Lung (tissue), 12 donors: ENCODE data around the gene ORC3. TPM values are rescaled to one million over a fixed set of nuclear protein-coding genes. Genes with fewer than 3 reads are reported as not detected.

Experiments used
- ATAC-seq: fragments of 200-7000 bp; cut with Tn5 transposase; one replicate; pipeline ENCODE4 v1.9.1; 2020; ENCODE audit warnings: moderate number of reproducible peaks; ENCODE audit not compliant: insufficient read depth, low FRiP score
- DNase-seq, 3 donors: peaks; one replicate each; pipeline ENCODE4 v3.0.0-alpha.2; 2013 to 2017
- H3K27ac ChIP-seq, 2 donors: one replicate each; pipeline ENCODE4 v1.5.1; 2013; ENCODE audit warnings: mild to moderate bottlenecking in 2 of 2, moderate library complexity in 2 of 2, control low read depth in 1 of 2, inconsistent platforms in 1 of 2, low read depth in 1 of 2, low read length in 1 of 2
- H3K27me3 ChIP-seq, 3 donors: one replicate each; pipeline ENCODE4 v1.5.1; 2013; ENCODE audit warnings: low read length in 2 of 3; ENCODE audit not compliant: control insufficient read depth in 3 of 3, insufficient read depth in 3 of 3
- H3K36me3 ChIP-seq, 4 donors: one replicate each; pipeline ENCODE4 v1.5.1; 2013; ENCODE audit warnings: low read length in 4 of 4, mild to moderate bottlenecking in 1 of 4, moderate library complexity in 1 of 4; ENCODE audit not compliant: control insufficient read depth in 4 of 4, insufficient read depth in 4 of 4
- H3K4me1 ChIP-seq, 5 donors: one replicate each; pipeline ENCODE4 v1.5.1; 2013; ENCODE audit warnings: low read length in 5 of 5, mild to moderate bottlenecking in 2 of 5, moderate library complexity in 1 of 5; ENCODE audit not compliant: control insufficient read depth in 5 of 5, insufficient read depth in 5 of 5
- H3K4me3 ChIP-seq: one replicate; pipeline ENCODE4 v1.5.1; 2013; ENCODE audit warnings: mild to moderate bottlenecking, control low read depth, moderate library complexity
- H3K9ac ChIP-seq, 2 donors: one replicate each; pipeline ENCODE4 v1.5.1; 2013; ENCODE audit warnings: low read length in 2 of 2, control low read depth in 1 of 2; ENCODE audit not compliant: insufficient read depth in 1 of 2
- H3K9me3 ChIP-seq, 4 donors: one replicate each; pipeline ENCODE4 v1.5.1; 2013; ENCODE audit warnings: low read length in 3 of 4, mild to moderate bottlenecking in 1 of 4, moderate library complexity in 1 of 4; ENCODE audit not compliant: control insufficient read depth in 4 of 4, insufficient read depth in 3 of 4
- CTCF ChIP-seq: IDR thresholded peaks from 2 replicates; pipeline ENCODE4 v1.5.1; 2012; ENCODE audit warnings: mild to moderate bottlenecking; ENCODE audit errors: control extremely low read depth, extremely low read depth
- WGBS, 2 donors: extraction: QIAGEN DNeasy Blood & Tissue Kit; methylation state at CpG; one replicate each; pipeline ENCODE4 v1.1.7; 2013; 5-methylcytosine and 5-hydroxymethylcytosine counted together
- polyA plus RNA-seq, 2 donors: library from polyadenylated mRNA; stranded (reverse); fragments of 200-250 nt; gene quantifications; one replicate each; pipeline ENCODE4 v1.2.1, GENCODE V29; 2013
- total RNA-seq, 2 donors: library from RNA; depleted of rRNA in 1 of 2; stranded (reverse); fragments of >200 nt in 1 of 2; gene quantifications; one replicate each; pipeline ENCODE4 v1.2.1, GENCODE V29; 2014 to 2021
- donor health status: control.
- donor health status: control.
- donor health status: Bipolar disorder and iron deficiency.
- donor health status: healthy.
- donor health status: DM: yes; HTN: yes; CAD: no.

Gene ORC3
- total and polyA plus RNA-seq, 4 donors: 12.0 to 30.3 (median 16.8) TPM

DNA sequence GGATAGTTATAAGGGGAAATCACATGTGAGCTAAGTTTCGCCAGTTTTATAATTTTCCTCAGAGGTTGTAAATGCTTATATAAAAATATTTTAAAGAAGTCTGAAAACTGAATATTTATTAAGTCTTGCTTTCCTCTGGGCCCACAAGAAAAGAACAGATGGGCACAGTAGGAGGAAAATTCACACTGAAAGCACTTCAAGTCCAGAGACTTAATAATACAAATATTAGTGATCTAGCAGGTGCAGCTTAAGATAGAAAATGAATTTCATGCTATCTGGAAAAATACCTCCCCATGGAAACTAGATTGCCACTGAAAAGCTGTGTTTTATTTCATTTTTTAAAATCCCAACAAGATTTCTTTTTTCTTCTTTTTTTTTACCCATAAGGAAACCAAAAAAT is 47.2 kb downstream of the ORC3 start:
- Histone ChIP-seq H3K27ac (no peak overlapping the region), H3K4me3 (no peak overlapping the region), H3K36me3 (peaks cover 2 to 21% (median 12%) of the 10 kb centered on the region in 4 donors), H3K27me3 (no peaks in the 10 kb centered on the region), H3K9ac (no peak overlapping the region), H3K9me3 (no peaks in the 10 kb centered on the region), H3K4me1 (no peaks in the 10 kb centered on the region)
- no peak for DNase-seq
- no peak for TF ChIP-seq CTCF
- WGBS, 2 donors: 98 to 100% methylated on average over 1 of the region's 1 CpG
- ATAC-seq: no peak

- ATAC-seq: no peak
- WGBS, 2 donors: 100% methylated on average over 4 of the region's 4 CpGs
Observed at GRCh38 chr6:87639373-87639772, 49.4 kb downstream of the ORC3 start.

DNA sequence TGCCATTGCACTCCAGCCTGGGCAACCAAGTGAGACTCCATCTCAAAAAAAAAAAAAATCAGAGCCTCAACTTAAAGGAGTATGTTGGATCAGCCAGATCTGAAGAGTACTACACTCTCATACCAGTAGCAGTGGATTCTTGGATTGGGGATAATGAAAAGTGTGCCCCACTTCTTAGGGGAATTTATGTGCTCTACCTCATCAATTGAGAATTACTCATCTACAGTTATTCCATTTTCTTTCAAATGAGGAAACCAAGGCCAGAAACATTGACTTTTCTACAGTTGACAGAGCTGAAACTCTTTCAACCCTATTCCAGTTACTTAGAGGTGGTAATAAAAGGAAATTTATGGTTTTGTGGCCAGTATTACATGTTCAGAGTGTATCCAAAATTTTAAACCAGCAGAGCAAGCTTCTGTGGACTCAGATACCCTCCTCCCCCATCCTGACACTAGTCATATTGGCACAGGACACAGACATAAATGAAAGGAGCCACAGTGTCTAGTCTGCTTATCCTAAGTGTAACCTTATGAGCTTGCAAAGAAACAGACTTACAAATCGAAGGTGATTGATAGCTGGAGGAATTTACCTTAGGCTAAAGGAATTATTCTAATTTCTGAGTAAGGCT is 51.2 kb downstream of the ORC3 start:
- Histone ChIP-seq H3K4me1 (no peaks in the 10 kb centered on the region), H3K27me3 (no peaks in the 10 kb centered on the region), H3K9me3 (no peaks in the 10 kb centered on the region), H3K9ac (no peak overlapping the region), H3K4me3 (no peak overlapping the region), H3K36me3 (peaks cover 0 to 12% (median 5%) of the 10 kb centered on the region in 4 donors), H3K27ac (no peak overlapping the region)
- ATAC-seq (no peak), DNase-seq (no peak)
- WGBS, 2 donors: 80 to 90% methylated on average over 1 of the region's 1 CpG
- no peak for TF ChIP-seq CTCF

More at GRCh38 chr6:87639373-87639772, 49.4 kb downstream of the ORC3 start:
- H3K27ac ChIP-seq: no peak overlapping the region
- peaks cover 0 to 18% (median 9%) of the 10 kb centered on the region in 4 donors for H3K36me3 ChIP-seq
- DNase-seq: no peak
- H3K9ac ChIP-seq: no peak overlapping the region
- H3K4me1 ChIP-seq: no peaks in the 10 kb centered on the region
- no peak overlapping the region for H3K4me3 ChIP-seq
- H3K9me3 ChIP-seq: no peaks in the 10 kb centered on the region
- no peak for TF ChIP-seq CTCF
- no peaks in the 10 kb centered on the region for H3K27me3 ChIP-seq

DNA sequence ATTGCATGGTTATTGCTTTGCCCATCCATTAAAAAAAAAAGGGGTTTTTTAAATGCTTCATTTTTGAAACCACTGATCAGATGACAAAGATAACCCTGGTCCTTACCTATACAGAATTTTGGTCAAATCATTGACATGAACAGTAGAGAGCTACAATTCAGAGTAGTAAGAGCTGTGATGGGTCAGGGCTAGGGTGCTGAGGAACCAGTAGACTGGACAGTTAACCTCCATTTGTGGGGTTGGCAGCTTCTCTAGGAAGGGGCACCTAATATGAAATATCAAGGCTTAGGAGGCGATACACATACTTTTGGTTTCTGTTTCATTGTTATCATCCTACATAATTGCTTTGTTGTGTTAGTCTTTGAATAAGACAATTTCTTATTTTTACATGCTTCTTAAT is 55.1 kb downstream of the ORC3 start:
- ATAC-seq: no peak
- Histone ChIP-seq H3K4me1 (no peaks in the 10 kb centered on the region), H3K36me3 (peaks cover 0 to 6% (median under 1%) of the 10 kb centered on the region in 4 donors), H3K4me3 (no peak overlapping the region), H3K9ac (no peak overlapping the region), H3K27ac (no peak overlapping the region), H3K27me3 (no peaks in the 10 kb centered on the region), H3K9me3 (no peaks in the 10 kb centered on the region)
- TF ChIP-seq CTCF: no peak
- no peak for DNase-seq
- WGBS, 2 donors: 36 to 54% methylated on average over 1 of the region's 1 CpG
